GM08714 (cell line): ENCODE measurements around the gene IL10.

ENCODE experiments used
- H3K4me3 ChIP-seq: fragments of 200-500 bp; sonication (Bioruptor generic); 2 replicates; pipeline ENCODE4 v1.5.1; 2014; ENCODE audit warnings: mild to moderate bottlenecking, low read length, inconsistent platforms
- ZNF274 ChIP-seq: IDR thresholded peaks from 2 replicates; pipeline ENCODE4 v1.6.1; 2012; ENCODE audit warnings: mild to moderate bottlenecking, low read depth, low read length

IL10 gene

DNA sequence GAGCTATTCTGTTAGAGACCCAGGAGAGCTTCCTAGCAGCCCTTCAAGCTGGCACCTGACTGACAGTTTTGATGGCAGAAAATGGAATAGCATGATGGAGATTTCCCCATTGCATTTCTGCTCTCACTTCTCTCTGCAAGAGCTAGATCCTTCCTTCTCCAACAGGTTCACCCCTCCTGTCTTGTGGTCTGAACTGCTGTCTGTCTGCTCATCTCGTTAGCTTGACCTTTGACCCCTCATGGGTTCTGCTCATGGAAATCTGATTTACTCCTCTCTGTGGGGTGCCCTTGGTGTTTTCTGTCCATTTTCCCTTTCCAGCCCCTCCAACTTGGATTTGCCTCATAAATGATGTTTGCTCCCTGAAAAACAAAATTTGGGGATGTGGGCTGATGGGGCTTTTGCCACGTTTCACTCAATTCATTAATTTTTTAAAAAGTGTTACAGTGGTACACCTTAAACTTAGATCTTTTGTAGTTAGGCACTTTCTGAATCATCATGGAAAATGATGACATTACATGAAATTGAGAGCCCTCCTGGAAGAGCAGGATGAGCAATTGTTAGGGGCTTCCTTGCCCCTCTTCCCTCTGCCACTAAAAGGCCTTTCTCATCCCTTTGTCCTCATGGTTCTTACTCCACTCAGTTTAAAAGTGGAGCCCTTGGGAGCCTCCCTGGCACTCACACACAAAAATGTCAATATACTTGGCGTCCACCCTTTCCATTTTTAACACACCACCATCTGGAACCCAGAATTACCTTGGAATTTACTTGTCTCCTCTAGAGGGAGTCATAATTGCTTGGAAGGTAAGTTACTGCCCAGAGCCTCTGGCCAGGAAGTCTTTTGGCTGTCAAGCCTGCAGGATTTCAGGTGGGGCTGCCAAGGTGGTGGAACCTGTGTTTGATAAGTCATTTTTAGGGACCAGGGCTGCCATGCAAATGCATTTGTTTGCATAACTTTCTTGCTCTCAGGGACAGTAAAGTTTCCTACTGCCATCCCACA, 33.6 kb downstream of the IL10 start:
- no peak overlapping the region; the same call in 1 of the 2 replicates for H3K4me3 ChIP-seq

DNA sequence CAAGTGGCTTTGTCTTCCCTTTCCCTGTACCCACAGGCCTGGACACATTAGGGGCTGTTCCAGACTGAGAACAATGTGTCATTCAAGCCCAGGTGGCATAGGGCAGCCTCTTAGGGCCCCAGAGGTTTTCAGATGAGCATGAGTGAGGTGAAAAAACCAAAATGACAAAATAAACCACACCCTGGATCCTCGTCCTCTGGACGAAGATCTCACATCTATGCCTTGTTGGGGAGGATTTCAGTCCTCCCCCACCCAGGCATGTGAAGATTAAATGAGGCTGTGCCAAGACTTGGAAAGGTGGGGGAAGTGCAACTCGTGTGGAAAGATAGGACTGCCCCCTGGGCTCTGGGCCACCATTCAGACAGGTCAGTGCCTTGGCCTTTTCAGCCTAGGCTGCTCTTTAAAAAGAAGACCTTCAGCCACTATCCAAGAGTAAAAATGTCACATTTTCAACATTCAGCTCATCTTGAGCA, 34.5 kb downstream of the IL10 start:
- no peak overlapping the region for H3K4me3 ChIP-seq
- no peak for TF ChIP-seq ZNF274

More for the DNA sequence above, 33.6 kb downstream of the IL10 start:
- TF ChIP-seq ZNF274: no peak

DNA sequence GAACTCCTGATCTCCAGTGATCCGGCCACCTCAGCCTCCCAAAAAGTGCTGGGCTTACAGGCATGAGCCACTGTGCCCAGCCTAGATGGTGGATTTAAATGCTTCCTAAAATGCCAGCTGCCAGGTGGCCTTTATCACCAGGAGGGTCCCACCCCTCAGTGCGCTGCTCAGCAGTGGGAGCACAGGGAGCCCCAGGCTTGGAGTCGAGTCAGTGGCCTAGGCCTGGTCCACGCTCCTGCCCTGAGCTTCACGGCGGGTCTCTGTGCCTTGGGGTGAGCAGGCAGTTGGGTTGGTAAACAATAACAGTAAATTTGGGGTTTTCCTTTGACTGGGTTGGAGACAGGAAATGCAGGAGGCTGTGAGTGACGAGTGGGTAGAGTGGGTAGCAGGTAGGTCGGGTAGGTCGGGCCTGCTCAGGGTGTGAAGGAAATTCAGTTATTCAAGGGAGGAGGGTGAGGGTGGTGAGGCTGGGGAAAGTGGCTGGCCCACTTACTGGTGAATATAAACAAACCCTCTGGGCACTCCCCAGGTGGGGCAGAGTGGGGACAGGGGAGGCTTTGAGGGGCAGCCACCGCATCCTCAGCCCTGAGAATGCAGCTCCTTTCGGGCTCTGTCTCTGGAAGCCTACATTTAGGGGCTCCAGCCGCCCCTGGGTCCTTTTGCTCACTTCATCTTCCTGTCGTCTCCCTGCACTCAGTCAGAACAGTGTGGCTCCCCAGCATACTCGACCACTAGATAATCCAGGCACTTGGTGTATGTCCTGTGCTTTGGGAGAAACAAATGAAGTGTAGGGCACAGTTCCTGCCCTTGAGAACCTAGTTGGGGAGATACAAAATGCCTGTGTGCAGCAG, 35.2 kb downstream of the IL10 start:
- TF ChIP-seq ZNF274: no peak
- no peak overlapping the region for H3K4me3 ChIP-seq

DNA sequence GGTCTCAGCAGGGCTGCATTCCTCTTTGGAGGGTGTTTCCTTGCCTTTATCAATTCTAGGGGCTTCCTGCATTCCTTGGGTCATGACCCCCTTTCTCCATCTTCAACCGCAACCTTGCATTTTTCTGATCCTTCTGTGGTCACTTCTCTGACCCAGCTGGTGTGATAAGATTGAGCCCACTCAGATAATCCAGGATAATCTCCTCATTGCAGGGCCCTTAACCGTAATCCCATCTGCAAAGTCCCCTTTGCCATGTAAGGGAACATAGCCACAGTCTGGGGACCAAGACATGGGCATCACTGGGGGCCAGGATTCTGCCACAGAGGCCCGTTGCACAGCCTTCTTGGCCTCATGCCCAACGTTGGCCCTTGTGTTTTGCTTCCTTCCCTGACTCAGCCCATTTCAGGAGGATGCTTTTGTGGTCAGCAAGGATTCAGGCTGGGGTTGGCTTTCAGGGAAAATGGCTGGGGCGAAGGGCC, 36.7 kb downstream of the IL10 start:
- no peak for TF ChIP-seq ZNF274
- no peak overlapping the region for H3K4me3 ChIP-seq

DNA sequence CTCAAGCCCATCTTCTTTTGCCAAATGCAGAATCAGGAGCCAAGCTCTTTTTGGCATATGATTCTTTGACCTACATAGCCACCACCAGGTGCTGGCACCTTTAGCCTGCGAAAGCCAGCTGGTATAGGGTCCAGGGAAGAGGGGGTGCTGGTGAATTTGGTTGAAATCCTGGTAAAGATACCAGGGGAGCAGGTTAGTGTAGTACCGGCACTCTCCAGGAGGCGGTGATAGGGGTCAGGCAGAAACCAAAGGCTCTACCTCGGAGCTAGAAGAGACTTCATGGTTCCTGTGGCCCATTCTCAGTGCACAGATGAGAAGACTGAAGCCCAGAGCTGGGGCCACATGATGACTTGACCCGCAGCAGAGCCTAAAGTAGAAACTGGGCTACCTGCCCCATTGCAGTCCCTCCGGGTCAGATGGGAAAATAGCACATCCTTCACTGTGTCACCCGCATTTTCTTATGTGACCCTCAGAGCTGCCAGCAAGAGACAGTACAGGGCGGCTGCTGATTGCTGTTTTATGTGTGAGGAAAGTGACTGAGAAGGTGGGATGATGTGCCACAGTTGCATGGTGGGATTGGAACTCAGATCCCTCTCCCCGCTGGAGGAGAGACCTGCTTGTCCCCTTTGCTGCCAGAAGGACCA, 37.7 kb downstream of the IL10 start:
- H3K4me3 ChIP-seq: no peak overlapping the region
- no peak for TF ChIP-seq ZNF274

DNA sequence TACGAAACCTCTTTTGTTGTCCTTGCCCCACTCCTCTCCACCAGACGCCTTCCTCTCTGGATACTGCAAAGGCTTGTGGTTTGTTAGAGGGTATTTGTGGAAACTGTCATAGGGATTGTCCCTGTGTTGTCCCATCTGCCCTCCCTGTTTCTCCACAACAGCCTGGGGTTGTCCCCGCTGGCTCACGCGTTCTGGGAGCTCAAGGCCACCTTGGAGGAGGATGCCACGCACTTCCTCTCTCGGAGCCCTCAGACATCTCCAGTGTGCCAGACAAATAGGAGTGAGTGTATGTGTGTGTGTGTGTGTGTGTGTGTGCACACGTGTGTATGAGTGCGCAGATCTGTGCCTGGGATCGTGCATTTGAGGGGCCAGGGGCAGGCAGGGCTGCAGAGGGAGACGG, 39.3 kb downstream of the IL10 start:
- no peak overlapping the region for H3K4me3 ChIP-seq
- no peak for TF ChIP-seq ZNF274

DNA sequence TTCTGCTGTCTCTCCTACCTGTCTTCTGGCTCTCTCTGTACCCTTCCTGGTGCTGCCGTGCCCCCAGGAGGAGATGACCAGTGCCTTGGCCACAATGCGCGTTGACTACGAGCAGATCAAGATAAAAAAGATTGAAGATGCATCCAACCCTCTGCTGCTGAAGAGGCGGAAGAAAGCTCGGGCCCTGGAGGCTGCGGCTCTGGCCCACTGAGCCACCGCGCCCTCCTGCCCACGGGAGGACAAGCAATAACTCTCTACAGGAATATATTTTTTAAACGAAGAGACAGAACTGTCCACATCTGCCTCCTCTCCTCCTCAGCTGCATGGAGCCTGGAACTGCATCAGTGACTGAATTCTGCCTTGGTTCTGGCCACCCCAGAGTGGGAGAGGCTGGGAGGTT, 39.8 kb downstream of the IL10 start:
- no peak for TF ChIP-seq ZNF274
- no peak overlapping the region for H3K4me3 ChIP-seq

DNA sequence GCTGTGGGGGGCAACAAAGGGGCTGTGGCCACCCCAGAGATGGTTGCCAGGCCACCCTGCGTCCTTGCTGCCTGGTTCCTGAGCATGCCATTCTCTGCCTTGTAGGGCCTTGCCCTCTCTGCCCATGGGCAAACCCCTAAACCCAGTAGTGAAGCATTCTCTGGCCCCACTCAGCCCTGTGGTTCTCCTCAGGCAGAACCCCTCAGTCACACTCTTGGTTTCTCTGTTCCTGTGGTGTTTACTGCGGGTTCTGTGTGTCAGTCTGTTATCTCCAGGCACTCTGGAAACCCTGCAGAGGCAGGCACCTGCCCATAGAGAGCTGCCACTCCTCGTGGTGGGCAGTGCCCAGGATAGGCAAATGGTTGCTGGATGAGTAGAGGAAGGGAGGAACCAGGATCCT, 42.8 kb downstream of the IL10 start:
- H3K4me3 ChIP-seq: no peak overlapping the region

DNA sequence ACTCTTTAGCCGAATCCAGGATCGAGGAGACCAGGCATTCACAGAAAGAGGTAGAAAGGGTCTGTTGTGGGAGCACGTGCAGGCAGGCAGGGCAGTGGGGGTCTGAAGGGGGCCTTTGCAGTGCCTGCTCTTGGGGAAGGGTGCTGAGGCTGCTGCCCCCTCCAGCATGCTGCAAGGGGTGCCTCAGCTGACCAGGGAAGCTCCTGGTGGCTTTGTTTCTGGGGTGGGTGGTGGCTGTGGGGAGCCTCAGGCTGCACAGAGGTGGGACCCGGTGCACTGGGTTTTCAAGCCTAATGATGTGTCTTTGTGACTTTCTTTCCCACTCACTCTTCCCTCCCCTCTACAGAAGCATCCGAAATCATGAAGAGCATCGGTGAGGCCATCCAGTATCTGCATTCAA, 43.2 kb downstream of the IL10 start:
- no peak overlapping the region for H3K4me3 ChIP-seq
- no peak for TF ChIP-seq ZNF274

More for the DNA sequence above, 42.8 kb downstream of the IL10 start:
- no peak for TF ChIP-seq ZNF274

DNA sequence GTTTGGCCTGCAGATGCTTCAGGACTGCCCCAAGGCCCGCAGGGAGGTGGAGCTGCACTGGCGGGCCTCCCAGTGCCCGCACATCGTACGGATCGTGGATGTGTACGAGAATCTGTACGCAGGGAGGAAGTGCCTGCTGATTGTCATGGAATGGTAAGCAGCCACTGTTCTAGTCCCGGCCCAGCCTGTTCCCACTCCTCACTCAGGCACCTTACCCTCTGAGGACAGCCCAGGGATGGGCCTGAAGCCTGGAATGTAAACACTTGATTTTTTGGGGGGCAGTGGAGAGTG, 43.7 kb downstream of the IL10 start:
- H3K4me3 ChIP-seq: no peak overlapping the region
- no peak for TF ChIP-seq ZNF274

DNA sequence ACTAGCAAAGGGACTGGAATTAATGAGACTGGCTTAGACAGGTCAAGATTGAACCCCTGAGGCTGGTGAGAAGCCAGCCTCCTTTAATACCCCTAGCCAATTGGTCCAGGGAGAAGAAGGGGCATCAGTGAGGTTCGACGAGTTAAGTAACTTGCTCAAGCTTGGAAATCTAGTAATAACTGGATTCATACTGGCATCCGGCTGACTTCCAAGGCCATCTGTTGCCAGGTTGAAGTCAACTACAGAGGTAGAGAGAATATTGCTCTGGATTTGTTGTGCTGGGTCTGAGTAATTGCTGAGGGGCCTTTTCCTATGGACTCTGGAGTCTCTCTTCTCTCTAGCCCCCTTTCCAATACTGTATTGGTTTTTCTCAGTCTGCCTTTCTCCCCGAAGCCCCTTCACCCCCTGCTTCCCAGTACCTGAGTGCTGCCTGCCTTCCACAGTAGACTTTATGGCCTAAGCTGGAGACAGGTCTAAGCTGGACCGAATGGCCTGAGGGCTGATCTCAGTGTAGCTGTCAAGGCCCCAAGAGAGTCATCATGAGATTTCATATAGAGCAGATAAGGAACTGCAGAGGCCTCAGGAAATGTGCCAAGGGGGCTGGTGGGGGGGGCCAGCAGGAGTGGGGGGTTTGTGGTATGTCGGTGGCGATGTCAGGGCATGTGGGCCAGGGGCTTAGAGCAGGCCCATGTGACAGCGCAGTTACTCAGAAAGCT, 44.2 kb downstream of the IL10 start:
- H3K4me3 ChIP-seq: no peak overlapping the region
- no peak for TF ChIP-seq ZNF274

DNA sequence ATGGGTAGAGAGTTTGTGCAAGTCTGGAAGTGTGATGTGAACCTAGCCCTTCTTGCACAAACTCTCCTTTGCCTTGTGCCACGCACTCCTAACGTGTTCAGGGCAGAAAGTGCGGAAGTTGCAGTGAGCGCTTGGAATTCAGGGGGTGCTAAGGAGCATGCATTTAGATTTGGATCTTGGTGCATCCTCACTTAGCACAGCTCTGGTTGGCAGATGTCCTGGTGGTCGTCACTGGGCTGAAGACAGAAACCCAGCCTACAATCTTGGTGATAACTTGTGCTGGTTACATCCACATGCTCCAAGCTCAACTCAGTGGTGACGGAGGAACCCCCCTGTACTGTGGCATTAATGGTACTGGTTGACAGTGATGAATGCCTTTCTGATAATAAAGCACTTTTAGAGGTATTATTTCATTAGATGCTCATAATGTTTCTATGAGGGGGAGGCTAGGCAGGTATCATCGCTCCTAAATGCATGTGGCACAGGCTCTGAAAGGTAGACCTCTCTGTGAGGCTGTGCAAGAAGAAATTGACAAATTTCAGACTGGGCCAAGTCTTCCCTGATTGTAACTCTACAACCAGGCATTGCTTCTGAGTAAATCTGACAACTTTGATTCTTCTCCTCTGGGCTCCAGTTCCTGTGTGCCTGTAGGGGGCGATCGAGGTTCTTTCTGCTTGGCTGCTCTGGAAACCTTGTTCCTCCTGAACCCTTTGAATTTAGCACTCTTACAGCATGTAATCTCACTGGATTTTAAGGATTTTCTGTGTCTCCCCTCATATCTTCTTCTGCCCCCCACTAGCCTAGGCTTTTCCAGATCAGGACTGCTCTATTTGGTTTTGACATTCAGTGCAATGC, 47.0 kb downstream of the IL10 start:
- TF ChIP-seq ZNF274: no peak

More for the DNA sequence above, 47.0 kb downstream of the IL10 start:
- no peak overlapping the region for H3K4me3 ChIP-seq
